NCI-H2171 (cell line): Measurements from ENCODE around the gene OVOL3.
"Not testable (repeated sequence)": the region's sequence is repeated elsewhere in the genome, so short reads cannot be mapped to it uniquely, and the experiment has no call there.

ENCODE experiments used
- DNase-seq: peaks from one replicate; lab custom pipeline; 2025; lab: John Stamatoyannopoulos, UW

The OVOL3 gene

DNA sequence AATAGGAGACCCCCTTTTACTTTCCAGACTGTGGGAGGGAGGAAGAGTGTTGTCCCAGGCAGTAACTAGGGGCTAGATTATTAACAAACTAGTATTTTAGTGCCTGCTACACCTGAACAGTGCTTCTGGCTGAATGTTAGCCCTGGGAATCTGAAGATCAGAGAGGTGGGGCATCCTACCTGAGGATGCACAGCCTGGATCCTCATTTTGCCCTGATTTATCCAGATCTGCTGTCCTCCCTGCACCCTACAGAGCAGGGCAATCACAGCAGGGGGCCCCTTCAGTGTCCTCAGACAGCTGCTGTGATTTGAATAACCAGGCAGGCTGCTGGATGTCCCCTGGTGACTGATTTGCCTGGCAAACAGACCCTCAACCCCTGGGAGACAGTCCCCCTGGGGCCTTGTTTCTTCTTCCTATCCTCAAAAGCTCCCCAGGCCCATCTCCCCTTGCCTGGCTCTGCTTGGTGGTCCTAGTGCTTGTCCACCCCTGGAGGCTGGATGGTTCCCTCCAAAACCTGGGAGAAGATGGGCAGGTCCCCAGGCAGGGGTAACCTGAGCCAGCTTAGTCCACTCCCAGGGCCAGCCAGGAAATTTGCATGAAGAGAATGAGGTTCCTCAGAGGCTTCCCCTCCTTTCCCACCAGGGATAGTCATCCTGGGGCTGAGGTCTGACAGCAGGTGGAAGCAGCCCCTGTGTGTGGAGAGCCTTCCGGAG lies at the start of gene OVOL3:
OVOL3 (plus strand) TSS at position 657 of the 713 bp plus-strand sequence. CDS start 60 bp downstream, outside the sequence.
- DNase-seq, result no peak

DNA sequence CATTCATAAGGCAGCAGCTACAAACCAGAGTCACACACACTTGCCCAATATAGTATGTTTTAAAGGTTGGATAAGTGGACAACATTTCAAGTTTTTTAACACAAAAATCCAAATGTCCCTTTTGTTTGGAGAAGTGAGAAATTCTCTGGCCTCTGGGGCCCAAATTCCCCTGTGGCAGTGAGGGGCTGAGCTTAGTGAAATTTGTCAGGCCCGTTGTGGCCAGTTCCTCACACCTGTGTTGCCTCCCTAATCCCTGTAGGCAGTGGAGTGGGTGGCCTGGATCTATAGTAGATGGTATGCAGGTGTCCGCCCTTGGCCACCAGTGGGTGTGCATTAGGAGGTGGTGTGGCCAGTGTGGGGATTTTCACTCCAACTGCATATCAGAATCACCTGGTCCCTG lies 49.6 kb upstream of the OVOL3 start:
- DNase-seq, result no peak

DNA sequence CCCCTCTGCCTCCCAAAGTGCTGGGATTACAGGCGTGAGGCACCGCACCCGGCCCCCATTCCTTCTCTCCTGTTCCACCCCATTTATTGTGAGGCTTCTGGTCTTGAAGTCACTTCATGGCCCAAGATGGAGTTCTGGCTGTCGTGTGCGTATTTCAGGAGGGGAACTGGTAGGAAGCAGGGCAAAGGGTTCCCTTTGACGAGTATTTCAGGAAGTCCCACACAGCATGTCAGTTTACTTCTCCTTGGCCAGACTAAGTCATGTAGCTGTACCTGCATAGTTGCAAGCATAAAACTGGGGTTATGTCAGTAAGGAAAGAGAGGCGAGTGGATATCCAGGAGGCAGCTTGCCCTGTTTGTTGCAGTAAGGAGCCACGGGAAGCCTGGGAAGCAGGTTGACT lies 46.1 kb upstream of the OVOL3 start:
- DNase-seq, result no peak

DNA sequence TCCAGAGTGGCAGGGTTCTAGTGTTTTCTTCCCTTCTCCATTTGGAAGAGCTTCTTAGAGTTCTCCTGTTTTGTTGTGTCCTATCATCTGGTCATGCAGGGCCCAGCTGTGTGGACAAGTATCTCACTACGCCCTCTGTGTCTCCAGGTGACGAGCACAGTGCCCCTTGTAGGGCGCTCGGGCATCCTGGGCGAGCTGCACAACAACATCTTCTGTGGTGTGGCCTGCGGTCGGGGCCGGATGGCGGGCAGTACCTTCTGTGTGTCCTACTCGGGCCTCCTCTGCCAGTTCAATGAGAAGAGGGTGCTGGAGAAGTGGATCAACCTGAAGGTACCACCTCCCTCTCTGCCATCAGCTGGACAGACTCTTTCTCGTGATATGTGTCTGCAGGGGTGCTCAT lies 43.3 kb upstream of the OVOL3 start:
- no peak for DNase-seq

DNA sequence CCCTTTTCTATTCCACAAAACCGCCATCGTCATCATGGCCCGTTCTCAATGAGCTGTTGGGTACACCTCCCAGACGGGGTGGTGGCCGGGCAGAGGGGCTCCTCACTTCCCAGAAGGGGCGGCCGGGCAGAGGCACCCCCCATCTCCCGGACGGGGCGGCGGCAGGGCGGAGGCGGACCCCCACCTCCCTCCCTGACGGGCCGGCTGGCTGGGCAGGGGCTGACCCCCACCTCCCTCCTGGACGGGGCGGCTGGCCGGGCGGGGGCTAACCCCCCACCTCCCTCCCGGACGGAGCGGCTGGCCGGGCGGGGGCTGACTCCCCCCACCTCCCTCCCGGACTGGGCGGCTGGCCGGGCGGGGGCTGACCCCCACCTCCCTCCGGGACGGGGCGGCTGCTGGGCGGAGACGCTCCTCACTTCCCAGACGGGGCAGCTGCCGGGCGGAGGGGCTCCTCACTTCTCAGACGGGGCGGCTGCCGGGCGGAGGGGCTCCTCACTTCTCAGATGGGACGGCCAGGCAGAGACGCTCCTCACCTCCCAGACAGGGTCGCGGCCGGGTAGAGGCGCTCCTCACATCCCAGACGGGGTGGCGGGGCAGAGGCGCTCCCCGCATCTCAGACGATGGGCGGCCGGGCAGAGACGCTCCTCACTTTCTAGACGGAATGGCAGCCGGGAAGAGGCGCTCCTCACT lies 42.0 kb upstream of the OVOL3 start:
- DNase-seq, result not testable (repeated sequence)

DNA sequence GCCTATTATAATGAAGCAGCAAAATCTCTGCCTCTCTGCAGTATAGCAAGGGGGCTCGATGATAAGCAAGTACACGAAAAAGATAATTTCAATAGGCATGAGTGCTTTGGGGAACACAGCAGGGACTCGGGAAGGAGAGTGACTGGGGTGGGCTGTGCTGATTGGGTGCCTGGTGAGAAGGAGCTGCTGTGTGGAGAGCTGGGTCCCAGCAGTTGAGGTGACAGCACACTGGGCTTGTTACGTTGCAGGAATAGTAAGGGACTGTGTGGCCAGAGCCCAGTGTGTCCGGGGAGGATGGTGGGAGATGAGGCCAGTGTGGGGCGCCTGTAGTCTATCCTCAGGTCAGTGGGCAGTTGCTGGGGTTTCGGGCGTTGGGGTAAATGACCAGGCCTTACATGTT lies 38.9 kb upstream of the OVOL3 start:
- no peak for DNase-seq

DNA sequence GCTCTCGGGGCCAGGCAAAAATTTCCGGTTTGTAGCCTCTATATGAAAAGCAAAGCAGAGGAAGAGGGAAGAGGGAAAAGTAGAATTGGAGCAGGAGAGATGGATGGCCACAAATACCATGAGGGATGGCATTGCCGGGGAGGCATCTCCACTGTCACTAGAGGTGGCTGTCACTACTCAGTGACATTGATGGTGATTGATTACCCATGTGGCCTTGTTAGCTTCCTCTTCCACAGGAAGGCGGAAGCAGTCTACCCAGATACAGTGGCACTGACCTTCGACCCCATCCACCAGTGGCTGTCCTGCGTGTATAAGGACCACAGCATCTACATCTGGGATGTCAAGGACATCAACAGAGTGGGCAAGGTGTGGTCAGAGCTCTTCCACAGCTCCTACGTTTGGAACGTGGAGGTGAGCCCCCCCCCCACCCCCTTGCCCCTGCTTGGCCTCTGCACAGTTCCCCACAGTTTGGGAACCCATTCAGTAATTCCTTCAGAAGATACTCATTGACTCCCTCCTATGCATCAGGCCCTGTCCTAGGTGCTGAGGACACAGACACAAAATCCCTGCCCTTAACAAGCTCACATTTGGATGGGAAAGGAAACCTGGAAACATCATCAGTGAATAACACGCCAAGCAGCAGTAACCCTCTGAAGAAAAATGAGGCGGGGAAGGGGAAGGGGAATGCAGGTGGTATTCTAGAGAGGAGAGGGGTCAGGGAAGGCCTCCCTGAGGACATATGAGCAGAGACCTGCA lies 37.6 kb upstream of the OVOL3 start:
- DNase-seq, result no peak

DNA sequence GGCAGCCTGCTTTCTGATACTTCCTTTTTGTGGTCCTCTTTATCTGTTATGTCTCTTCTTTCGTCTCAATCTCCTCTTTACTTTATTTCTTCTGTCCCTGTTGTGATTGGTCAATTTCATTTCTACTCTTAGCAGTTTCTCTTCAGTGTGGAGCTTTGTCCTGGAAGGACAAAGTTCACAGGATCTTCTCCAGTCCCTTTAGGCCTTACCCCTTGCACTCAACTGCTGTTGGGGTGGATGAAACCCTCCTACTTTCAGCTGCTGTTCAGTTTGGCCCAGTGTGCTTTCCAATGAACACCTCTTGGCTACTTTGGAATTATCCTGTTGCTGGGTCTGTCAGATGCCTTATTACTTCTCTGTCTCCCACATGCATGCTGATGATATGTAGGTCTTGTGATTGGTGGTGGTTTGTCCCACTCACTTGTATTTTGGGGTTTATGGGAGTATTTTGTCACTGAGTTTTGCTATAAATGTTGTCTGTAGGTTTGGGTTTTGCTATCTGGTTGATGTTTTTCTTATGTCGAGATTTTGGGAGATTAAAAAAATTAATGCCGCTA lies 31.5 kb upstream of the OVOL3 start:
- no peak for DNase-seq

DNA sequence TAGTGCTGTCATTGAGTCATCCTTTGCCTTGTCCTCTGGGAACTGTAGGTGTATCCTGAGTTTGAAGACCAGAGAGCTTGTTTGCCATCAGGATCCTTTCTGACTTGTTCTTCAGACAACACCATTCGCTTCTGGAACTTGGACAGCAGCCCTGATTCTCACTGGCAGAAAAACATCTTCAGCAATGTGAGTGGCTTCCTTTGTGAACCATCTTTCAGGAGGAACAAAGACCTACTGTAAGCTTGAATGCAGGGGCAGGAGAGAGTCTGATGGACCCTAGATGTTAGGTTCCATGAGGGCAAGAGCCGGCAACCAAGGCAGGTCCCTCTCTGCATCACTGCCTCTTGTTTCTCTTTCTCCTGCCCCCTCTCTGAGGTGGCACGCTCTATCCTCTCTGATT lies 29.6 kb upstream of the OVOL3 start:
- no peak for DNase-seq

DNA sequence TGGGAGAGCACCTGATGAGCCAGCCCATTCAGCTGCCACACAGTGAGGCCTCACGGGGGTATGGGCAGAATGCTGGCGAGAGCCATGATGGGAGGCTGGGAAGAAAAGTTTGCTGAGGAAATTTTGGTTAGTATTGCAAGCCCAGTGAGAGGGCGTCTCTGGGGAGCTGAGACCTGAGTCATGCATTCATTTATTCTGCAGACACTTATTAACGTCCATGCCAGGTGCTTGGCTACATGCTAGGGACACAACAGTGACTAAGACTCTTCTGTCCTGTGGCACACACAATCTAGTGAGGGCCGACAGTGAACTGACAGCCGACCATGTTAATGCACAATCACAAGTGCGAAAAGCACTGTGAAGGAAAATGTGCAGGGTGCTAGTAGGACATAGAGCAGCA lies 29.0 kb upstream of the OVOL3 start:
- DNase-seq, result no peak

DNA sequence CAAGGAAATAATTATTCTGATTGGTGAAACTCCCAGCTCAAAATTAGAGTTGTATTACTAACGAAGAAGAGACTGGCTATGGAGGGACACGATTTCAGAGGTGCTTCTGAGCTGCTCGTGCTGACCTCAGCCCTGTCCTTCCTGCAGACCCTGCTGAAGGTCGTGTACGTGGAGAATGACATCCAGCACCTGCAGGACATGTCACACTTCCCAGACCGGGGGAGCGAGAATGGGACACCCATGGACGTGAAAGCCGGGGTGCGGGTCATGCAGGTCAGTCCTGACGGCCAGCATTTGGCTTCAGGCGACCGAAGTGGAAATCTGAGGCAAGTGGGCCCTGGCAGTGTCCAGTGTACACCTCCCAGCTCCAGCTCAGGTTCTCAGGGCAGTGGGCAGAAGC lies 28.0 kb upstream of the OVOL3 start:
- no peak for DNase-seq

DNA sequence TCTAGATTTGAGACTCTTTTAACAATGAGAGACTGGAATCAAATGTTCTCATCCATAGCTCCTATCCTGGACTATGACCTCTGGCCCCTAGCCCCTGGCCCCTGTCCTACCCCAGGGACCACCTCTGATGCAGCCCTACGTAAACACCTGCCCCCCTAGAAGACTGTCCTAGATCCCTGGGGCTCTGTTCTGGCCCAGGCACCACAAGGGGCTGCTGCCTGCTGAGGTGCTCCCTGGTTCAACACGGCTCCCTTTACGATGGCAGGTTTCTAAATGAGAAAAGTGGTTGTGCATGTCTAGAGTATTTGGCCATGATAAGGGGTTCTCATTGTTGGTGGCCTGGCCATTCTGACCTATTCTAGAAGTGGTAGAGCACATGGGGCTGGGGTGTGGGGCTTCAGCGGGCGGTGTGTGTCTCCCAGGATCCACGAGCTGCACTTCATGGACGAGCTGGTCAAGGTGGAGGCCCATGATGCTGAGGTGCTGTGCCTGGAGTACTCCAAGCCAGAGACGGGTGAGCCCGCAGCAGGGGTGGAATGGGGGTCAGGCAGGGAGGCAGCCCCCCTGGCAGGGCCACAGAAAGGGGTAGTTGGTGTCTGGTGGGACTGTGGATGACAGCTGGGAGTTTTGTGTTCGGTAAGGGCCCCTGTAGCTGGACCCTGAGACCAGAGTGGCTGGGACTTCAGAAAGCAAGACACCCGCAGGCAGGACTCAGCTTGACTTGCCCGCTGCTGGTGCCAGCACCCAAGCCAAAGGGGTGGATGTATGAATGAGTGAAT lies 26.5 kb upstream of the OVOL3 start:
- no peak for DNase-seq

DNA sequence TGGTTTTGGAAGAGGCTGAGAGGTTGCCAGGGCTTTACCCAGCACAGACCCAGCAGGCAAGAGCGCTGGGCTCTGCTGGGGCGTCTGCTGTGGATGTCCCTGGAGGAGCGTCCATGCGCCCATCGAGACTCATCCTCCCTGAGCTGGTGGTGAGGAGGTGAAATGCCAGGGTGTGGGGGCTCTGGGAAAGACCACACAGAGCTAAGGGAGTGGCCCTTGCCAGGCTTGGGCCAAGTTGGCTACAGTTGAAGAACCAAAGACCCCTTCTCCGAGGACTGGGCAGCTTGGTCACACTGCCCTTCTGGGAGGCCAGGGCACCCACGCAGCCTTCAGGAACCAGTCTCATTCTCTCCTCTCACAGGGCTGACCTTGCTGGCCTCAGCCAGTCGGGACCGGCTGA lies 24.6 kb upstream of the OVOL3 start:
- no peak for DNase-seq

DNA sequence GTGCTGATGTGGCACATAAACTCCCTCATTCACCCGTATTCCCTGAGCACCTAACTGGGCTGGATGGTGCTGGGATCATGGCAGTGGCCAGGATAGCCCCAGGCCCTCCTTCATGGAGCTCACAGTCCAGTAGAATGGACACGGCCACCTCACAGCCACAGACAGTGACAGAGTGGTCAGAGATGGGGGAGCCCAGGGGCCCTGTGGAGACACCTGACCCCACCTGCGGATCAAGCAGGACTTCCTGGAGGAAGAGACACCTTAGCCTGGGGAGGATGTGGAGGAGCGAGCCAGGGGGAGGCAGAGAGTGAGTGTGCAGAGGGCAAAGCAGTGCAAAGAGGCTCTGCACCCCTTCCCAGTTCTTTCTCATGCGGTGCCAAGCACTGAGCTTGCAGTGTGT lies 21.1 kb upstream of the OVOL3 start:
- DNase-seq, result no peak

DNA sequence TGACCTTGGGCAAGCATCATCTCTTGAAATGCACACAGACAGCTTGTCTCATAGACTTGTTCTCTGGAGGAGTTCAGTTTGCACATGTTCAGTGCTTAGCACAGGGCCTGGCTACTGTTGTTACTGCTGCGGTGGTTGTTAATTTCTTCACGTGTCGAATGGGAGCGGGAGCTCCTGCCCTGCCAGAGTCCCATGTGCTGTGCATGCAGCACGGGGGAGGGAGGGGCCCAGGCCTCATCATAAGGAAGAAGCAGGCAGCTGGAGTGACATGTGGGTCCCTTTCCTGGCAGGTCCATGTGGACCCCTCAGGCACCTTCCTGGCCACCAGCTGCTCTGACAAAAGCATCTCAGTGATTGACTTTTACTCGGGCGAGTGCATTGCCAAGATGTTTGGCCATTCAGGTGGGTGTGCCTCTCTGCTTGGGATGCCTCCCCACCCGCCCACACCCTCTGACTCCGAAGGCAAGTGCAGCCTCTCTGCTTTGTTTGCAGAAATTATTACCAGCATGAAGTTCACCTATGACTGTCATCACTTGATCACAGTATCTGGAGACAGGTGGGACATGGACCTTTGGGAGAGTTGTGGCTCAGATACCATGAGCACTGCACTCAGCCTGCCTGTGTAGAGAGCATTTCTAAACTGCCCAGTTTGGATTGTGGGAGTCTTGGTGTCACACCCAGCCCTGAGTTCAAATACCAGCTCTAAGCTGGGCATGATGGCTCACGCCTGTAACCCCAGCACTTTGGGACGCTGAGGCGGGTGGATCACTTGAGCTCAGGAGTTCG lies 19.8 kb upstream of the OVOL3 start:
- no peak for DNase-seq

DNA sequence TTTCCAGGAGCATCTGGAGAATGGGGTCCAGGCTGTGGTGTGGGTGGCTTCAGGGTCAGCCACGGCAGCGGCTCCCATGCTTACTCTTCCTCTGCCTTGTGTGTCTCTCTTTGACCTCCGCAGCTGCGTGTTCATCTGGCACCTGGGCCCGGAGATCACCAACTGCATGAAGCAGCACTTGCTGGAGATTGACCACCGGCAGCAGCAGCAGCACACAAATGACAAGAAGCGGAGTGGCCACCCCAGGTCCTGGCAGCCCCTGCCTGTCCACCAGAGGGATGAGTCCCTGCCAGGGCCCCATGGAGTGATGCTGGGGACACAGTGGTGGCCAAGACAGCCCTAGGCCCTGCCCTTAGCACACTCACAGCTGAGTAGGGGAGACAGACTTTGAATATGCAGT lies 18.4 kb upstream of the OVOL3 start:
- DNase-seq, result no peak

DNA sequence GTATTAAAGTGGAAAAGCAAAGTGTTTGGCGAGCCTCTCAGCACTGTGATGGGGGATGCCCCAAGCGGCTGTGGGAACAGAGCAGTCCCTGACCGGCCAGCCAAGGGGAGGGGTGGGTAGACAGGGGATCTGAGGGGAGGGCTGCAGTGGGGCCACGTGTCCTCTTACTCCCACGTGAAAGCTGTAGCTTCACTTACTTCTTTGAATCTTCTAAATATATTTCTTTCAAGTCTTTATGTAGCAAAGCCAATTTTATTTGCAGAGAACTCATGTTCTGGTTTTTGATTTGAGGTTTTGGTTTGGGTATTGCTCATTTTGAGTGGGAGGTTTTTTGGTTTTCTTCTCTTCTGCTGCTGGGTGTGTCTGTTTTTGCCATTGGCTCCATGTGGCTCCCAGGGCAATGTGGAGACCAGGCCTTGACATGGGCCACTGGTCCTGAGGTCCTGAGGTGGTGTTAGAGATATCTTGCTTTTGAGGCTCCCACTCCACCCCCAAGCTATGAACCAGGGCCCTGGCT lies 17.7 kb upstream of the OVOL3 start:
- no peak for DNase-seq

DNA sequence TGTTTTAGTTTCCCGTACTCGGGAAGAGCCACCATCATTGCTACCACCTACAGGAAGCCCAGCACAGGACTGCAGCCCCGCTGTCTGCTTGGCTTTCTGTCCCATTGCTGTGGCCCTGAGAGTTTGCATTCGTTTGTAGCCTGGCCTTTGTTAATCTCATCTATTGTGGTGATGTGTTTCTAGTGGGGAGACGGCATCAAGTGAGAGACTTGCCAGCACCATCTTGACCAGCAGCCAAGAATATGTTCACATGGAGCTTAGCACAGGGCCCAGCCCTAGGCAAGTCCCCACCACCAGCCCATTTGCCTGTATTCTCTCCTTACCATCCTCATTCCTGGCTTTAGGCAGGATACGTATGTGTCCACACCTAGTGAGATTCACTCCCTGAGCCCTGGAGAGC lies 17.3 kb upstream of the OVOL3 start:
- DNase-seq, result no peak

DNA sequence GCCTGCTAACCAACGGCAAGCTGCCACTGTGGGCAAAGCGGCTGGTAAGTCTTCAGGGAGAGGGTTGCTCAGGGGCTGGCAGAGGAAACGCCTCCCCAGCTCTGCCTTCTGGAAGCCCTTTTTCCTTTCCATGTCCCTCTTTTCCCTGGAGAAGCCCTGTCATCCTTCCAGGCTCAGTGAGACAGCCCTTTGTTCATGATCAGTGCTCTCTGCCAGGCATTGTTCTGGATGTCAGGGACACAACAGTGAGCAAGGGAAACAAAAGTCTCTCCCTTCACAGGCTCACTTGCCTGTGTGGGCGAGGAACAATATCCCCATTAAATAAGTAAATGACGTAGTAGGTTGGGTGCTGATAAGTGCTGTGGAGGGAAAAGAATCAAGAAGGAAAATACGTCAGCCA lies 13.9 kb upstream of the OVOL3 start:
- no peak for DNase-seq

DNA sequence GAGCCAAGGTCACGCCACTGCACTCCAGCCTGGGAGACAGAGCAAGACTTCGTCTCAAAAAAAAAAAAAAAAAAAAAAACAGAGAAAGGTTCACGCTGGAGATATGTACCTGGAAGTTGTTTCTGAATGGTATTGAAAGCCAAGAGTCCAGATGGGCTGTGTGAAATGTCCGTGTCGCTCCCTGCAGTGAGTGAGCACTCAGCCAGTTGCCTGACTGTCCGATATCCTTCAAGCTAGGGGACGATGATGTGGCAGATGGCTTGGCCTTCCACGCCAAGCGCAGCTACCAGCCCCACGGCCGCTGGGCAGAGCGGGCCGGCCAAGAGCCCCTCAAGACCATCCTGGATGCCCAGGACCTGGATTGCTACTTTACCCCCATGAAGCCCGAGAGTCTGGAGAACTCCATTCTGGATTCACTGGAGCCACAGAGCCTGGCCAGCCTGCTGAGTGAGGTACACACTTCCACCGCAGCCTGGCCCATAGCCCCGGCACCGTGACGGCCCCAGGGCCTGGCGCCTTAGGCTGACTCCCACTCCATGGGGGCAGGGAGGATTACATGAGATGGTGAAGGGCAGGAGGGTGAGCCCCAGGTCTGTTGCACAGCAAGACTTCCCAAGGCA lies 11.7 kb upstream of the OVOL3 start:
- DNase-seq, result no peak

DNA sequence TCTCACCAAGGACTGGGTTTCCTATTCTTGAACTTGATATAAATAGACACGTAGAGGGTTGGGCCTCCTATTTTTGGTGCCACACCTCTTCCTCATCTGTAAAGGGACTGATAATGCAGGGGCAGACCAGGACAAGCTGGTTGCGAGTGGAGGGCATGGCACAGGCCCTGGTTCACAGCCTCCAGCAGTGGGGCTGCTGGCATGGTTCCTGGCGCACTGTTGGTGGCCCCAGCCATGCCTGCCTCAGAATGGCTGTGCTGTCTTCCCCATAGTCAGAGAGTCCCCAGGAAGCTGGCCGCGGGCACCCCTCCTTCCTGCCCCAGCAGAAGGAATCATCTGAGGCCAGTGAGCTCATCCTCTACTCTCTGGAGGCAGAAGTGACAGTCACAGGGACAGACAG lies 10.5 kb upstream of the OVOL3 start:
- DNase-seq, result no peak
